Activated naive CD8-positive, alpha-beta T cell (primary cell): ENCODE results near the gene EHD3.

ENCODE experiments used
- H3K27ac Mint-ChIP-seq: one replicate; pipeline ENCODE4 v1.8.0; 2021; ENCODE audit warnings: mixed read lengths
- H3K27me3 Mint-ChIP-seq: one replicate; pipeline ENCODE4 v1.8.0; 2021; ENCODE audit warnings: mixed read lengths
- H3K36me3 Mint-ChIP-seq: one replicate; pipeline ENCODE4 v1.8.0; 2021; ENCODE audit warnings: mixed read lengths
- H3K4me1 Mint-ChIP-seq: one replicate; pipeline ENCODE4 v1.8.0; 2021; ENCODE audit warnings: low read depth, mixed read lengths
- H3K4me3 Mint-ChIP-seq: one replicate; pipeline ENCODE4 v1.8.0; 2021; ENCODE audit warnings: mild to moderate bottlenecking, mixed read lengths
- H3K9me3 Mint-ChIP-seq: one replicate; pipeline ENCODE4 v1.8.0; 2021; ENCODE audit warnings: low read depth, mixed read lengths

The EHD3 gene

DNA sequence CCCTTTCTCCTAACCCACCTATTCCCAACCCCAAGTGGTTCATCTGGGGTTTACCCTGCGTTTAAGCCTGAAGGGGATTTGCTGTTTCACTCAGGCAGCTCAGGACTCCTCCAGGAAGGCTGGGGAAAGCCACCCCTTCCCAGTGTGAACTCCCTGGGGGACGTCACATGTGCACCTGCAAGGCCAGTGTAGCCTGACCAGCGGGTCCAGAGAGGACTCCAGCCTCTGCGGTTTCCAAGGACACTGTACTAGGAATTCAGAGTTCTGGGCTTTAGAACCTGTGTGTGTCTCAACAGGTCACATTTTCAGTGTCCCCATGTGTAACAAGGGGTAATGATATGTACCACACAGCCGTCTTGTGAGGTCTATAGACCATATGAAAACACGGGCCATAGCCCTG, 17.9 kb downstream of the EHD3 start:
- H3K4me3 Mint-ChIP-seq = no peak overlapping the region
- peaks cover 9% of the 10 kb centered on the region for H3K36me3 Mint-ChIP-seq
- H3K9me3 Mint-ChIP-seq = no peaks in the 10 kb centered on the region
- H3K4me1 Mint-ChIP-seq = no peaks in the 10 kb centered on the region
- H3K27me3 Mint-ChIP-seq = no peaks in the 10 kb centered on the region
- H3K27ac Mint-ChIP-seq = no peak overlapping the region

- H3K27me3 Mint-ChIP-seq = no peaks in the 10 kb centered on the region
- H3K36me3 Mint-ChIP-seq = peaks cover 4% of the 10 kb centered on the region
- H3K4me1 Mint-ChIP-seq = no peaks in the 10 kb centered on the region
- H3K9me3 Mint-ChIP-seq = no peaks in the 10 kb centered on the region
- no peak overlapping the region for H3K4me3 Mint-ChIP-seq
- no peak overlapping the region for H3K27ac Mint-ChIP-seq
Measured at GRCh38 chr2:31253356-31254131, 19.6 kb downstream of the EHD3 start.

DNA sequence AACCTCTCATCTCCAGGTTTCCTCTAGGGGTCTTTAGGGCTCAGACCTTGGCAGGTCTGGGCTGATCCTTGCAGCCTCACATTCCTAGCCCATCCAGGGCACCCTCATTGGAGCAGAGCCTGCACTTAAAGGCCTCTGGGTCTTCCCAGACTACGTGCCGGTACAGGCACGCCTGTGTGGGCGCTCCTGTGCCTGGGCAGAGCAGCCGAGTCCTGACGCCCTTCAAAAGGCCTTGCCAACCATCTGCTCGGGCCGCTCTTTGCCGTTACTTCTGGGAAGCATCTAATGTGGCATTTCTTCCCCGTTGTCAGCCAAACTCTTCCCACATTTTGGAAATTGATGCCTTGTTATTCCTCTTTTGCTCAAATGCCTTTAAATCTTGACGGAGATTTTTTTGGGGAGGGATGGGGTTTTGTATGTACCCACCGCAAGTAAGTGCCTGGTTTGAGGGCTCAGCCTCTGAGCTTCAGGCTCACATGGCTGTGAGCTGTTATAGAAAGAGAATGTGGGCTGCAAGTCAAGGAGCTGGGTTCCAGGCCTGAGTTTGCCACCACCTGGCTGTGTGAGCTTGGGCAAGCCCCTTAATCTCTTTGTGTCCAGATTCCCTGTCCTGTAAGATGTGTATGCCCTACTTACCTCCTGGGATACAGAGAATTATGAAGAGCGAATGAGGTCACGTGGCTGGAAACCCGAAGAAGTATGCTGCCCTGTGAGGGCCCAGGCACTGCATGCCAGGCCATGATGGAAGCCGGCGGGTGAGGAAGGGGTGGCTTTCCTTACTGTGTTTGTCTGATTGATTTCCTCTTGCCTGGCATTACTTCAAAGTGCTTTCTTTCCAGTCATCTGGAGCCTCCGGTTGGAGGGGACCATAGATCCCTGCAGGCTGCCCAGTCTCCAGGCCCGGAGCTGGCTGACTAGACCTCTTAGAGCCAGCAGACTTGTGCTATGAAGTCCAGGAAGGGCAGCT, 20.6 kb downstream of the EHD3 start:
- H3K4me1 Mint-ChIP-seq = no peaks in the 10 kb centered on the region
- H3K36me3 Mint-ChIP-seq = peaks cover 4% of the 10 kb centered on the region
- no peak overlapping the region for H3K4me3 Mint-ChIP-seq
- no peaks in the 10 kb centered on the region for H3K27me3 Mint-ChIP-seq
- H3K9me3 Mint-ChIP-seq = no peaks in the 10 kb centered on the region
- no peak overlapping the region for H3K27ac Mint-ChIP-seq

DNA sequence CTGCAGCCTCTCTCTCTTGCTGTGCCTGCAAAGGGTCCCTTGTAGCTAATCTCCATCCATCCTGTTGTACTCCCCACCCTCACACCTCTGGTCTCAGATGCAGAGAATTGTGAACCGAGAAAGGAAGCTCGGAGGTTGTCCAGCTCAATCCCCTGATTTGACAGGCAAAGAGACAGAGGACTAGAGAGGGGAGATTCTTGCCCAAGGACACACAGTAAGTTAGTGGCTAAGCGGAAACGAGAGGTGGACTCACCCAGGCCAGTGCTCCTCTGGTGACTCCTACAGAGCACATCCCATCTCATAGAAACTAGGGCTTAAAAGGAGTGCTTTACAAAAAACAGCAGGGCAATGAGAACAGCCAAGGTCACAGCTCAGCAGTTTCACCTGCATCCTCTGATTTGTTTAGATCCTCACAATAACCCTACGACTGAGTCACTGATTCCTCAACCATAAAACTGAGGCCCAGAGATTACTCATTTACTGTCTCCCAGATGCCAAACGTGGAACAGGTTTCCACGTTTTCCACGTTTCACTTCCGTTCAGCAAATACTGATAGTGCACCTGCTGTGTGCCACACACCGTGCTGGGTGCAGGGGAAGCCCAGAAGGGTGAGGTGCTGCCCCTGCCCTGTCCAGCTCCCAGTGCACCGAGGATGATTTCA, 22.1 kb downstream of the EHD3 start:
- Mint-ChIP-seq H3K9me3 (no peaks in the 10 kb centered on the region), H3K4me1 (no peaks in the 10 kb centered on the region), H3K4me3 (no peak overlapping the region), H3K36me3 (peaks cover 4% of the 10 kb centered on the region), H3K27ac (no peak overlapping the region), H3K27me3 (no peaks in the 10 kb centered on the region)

DNA sequence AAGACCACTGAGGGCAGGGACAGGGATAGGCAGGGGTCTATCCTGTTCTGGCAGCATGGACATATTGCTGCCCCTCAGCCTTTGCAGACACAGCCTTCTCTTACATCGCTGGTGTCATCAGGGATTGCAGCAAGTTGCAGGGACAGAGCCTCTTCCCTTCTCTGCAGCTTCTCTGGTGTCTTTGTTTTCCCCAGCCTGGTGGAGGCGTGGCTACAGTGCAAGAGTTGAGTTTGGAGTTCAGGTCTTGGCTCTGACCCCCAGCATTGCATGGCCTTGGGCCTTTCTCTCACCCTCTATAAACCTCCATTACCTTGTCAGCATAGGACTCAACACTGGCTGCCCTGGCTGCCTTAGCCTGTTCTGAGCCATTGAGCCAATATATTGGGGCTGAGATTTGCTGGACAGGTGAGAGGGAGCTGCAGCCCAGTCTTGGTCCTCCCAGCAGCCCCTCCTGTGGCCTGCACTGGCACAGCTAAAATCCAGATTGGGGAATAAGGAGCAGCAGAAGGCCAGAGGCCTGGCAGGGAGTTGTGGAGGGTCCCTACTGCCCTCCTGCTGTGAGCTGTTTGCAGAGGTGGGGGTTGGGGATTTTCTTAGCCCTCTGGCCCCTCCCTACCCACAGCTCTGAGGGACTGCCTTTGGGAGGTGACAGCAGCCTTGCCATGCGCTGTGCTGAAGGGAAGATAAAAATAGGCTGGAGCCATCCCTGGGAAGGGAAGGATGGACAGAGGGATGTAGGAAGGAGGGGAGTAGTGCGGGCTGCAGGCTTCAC, 22.8 kb downstream of the EHD3 start:
- H3K27ac Mint-ChIP-seq = no peak overlapping the region
- no peak overlapping the region for H3K4me3 Mint-ChIP-seq
- peaks cover 4% of the 10 kb centered on the region for H3K36me3 Mint-ChIP-seq
- no peaks in the 10 kb centered on the region for H3K4me1 Mint-ChIP-seq
- no peaks in the 10 kb centered on the region for H3K27me3 Mint-ChIP-seq
- H3K9me3 Mint-ChIP-seq = no peaks in the 10 kb centered on the region

- H3K9me3 Mint-ChIP-seq = no peaks in the 10 kb centered on the region
- H3K27me3 Mint-ChIP-seq = no peaks in the 10 kb centered on the region
- peaks cover 4% of the 10 kb centered on the region for H3K36me3 Mint-ChIP-seq
- H3K27ac Mint-ChIP-seq = no peak overlapping the region
- H3K4me1 Mint-ChIP-seq = no peaks in the 10 kb centered on the region
- H3K4me3 Mint-ChIP-seq = no peak overlapping the region
Measured at GRCh38 chr2:31258351-31258750, 24.4 kb downstream of the EHD3 start.

DNA sequence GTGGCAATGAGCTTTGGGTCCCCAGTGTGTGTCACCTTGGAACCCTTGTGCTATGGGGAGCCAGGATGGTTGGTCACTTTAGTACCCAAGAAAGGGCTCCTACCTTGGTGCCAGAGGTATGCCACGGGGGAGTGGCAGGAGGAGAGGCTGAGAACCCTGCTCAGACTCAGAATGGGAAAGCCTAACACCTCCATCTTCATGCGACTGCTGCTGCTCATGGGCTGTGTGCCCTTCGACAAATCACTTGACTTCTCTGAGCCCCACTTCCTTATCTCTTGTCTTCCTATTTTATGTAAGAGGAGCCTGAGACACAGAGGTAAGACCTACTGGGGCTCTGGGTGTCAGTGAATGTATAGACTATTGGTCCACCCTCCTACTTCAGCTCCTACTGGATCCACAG, 25.1 kb downstream of the EHD3 start:
- peaks cover 4% of the 10 kb centered on the region for H3K36me3 Mint-ChIP-seq
- no peaks in the 10 kb centered on the region for H3K9me3 Mint-ChIP-seq
- H3K27ac Mint-ChIP-seq = no peak overlapping the region

GRCh38 chr2:31260870-31261269, 26.9 kb downstream of the EHD3 start:
- no peak overlapping the region for H3K27ac Mint-ChIP-seq
- peaks cover 2% of the 10 kb centered on the region for H3K36me3 Mint-ChIP-seq
- no peaks in the 10 kb centered on the region for H3K27me3 Mint-ChIP-seq
- H3K4me3 Mint-ChIP-seq = no peak overlapping the region
- no peaks in the 10 kb centered on the region for H3K4me1 Mint-ChIP-seq
- no peaks in the 10 kb centered on the region for H3K9me3 Mint-ChIP-seq

More for the DNA sequence above, 25.1 kb downstream of the EHD3 start:
- Mint-ChIP-seq H3K4me1 (no peaks in the 10 kb centered on the region), H3K27me3 (no peaks in the 10 kb centered on the region), H3K4me3 (no peak overlapping the region)

- Mint-ChIP-seq H3K27ac (no peak overlapping the region), H3K4me1 (no peaks in the 10 kb centered on the region), H3K36me3 (peaks cover 3% of the 10 kb centered on the region), H3K4me3 (no peak overlapping the region), H3K27me3 (no peaks in the 10 kb centered on the region), H3K9me3 (no peaks in the 10 kb centered on the region)
Measured at GRCh38 chr2:31263636-31264190, 29.8 kb downstream of the EHD3 start.

DNA sequence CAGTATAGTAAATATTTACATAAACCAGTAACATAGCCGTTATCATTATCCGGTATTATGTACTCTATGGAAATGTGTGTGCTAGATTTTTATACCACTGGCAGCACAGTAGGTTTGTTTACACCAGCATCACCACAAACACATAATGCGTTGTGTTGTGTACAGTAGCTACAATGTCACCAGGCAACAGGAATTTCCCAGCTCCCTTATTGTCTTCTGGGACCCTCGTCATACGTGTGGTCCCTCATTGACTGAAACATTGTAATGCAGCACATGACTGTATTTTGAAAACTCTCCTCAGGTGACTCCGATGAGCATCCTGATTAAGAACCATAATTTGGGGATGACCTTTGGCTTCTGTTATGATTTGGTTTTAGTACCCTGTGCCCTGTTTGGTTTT, 31.3 kb downstream of the EHD3 start:
- Mint-ChIP-seq H3K36me3 (peaks cover 3% of the 10 kb centered on the region), H3K27me3 (no peaks in the 10 kb centered on the region), H3K9me3 (no peaks in the 10 kb centered on the region), H3K4me3 (no peak overlapping the region), H3K27ac (no peak overlapping the region), H3K4me1 (no peaks in the 10 kb centered on the region)

GRCh38 chr2:31266804-31267203, 32.9 kb downstream of the EHD3 start:
- H3K9me3 Mint-ChIP-seq = no peaks in the 10 kb centered on the region
- no peaks in the 10 kb centered on the region for H3K27me3 Mint-ChIP-seq
- no peak overlapping the region for H3K4me3 Mint-ChIP-seq
- H3K4me1 Mint-ChIP-seq = no peaks in the 10 kb centered on the region
- no peak overlapping the region for H3K27ac Mint-ChIP-seq
- H3K36me3 Mint-ChIP-seq = peaks cover 3% of the 10 kb centered on the region

DNA sequence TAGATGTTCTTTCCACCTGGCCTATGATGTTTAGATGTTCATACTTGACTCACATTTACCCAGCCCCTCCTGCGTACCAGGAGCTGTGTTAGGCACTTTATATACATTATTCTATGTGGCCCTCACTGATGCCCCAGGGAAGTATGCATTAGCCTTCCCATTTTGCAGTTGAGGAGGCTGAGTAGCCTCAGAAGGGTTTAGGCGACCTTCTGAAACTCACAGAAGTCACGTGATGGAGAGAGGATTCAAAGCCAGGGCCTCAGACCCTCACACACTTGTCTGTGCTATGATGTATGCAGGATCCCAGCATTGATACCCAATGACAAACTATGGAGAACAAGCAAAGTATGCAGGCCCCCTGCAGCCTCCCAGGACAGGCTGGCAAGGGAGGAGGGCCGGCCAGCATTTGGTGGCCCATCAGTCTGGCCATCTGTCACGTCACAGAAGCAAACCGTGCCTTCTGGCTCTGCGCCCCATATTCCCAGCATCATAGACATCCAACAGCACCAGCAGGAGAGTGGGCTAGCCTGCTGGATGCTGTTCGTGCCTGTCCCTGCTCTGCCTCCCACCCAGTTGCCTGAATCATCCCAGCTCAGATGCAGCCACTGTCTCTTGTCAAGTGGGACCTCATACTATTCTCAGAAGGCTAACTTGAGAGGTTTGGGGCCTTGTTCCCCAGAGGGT, 33.6 kb downstream of the EHD3 start:
- H3K27ac Mint-ChIP-seq = no peak overlapping the region
- no peaks in the 10 kb centered on the region for H3K9me3 Mint-ChIP-seq
- H3K27me3 Mint-ChIP-seq = no peaks in the 10 kb centered on the region
- H3K4me1 Mint-ChIP-seq = no peaks in the 10 kb centered on the region
- peaks cover 3% of the 10 kb centered on the region for H3K36me3 Mint-ChIP-seq
- no peak overlapping the region for H3K4me3 Mint-ChIP-seq

- Mint-ChIP-seq H3K27ac (no peak overlapping the region), H3K27me3 (no peaks in the 10 kb centered on the region), H3K36me3 (peaks cover 3% of the 10 kb centered on the region)
Measured at GRCh38 chr2:31268344-31268743, 34.4 kb downstream of the EHD3 start.

DNA sequence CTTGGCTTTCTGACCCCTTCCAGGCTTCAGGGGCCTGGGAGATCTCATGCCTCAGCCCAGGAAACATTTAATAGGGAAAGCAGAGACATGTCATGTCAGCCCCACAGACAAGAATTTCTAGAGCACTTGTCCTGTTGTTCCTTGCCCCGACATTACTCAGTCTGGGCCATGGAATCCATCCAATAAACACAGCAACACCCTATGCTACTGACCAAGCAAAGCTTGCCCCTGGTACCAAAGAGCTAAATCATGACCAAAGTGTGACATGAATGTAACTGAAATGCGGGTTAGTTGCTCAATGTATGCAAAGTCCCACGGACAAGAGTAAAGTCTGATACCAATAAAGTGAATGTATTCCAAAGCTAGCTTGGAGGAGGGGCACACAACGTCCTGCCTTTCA, 35.1 kb downstream of the EHD3 start:
- peaks cover 3% of the 10 kb centered on the region for H3K27me3 Mint-ChIP-seq
- no peaks in the 10 kb centered on the region for H3K9me3 Mint-ChIP-seq
- H3K27ac Mint-ChIP-seq = no peak overlapping the region
- peaks cover 3% of the 10 kb centered on the region for H3K36me3 Mint-ChIP-seq
- no peak overlapping the region for H3K4me3 Mint-ChIP-seq
- H3K4me1 Mint-ChIP-seq = no peaks in the 10 kb centered on the region

More at GRCh38 chr2:31268344-31268743, 34.4 kb downstream of the EHD3 start:
- Mint-ChIP-seq H3K4me3 (no peak overlapping the region), H3K9me3 (no peaks in the 10 kb centered on the region), H3K4me1 (no peaks in the 10 kb centered on the region)
